GM12864 (cell line): Measurements from ENCODE around the gene WDFY2.

Source experiments
- DNase-seq: peaks from one replicate; pipeline ENCODE4 v3.0.0-alpha.2; 2011; ENCODE audit warnings: low read depth
- H3K4me3 ChIP-seq: 2 replicates; pipeline ENCODE4 v1.5.1; 2011; ENCODE audit warnings: mild to moderate bottlenecking, low read depth, low read length, control low read depth
- TF ChIP-seq, protein P1 (sequence below): IDR thresholded peaks from 2 replicates; pipeline ENCODE4 v1.5.1; 2011; ENCODE audit warnings: low read depth, mild to moderate bottlenecking, moderate library complexity, low read length, control low read depth, inconsistent platforms; ENCODE audit errors: missing control alignments

The WDFY2 gene

DNA sequence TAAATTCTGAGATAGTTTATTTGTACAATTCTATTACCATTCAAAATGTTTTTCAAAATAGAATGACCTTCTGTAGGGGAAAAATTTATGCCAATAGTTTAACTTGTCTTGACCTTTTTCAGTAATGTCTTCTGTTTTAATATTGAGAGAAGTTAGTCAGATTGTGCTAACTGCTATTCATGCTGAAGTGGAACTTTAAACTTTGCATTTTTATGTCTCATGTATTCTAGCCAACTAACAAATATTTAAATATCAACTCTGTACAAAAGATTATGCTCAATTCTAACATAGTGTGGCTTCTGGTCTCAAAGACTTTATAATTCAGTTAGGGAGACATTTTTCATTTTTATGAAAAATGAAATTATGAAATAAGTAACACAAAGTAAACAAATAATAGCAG, 94.2 kb downstream of the WDFY2 start:
- H3K4me3 ChIP-seq: no peak overlapping the region
- no peak for DNase-seq
- TF ChIP-seq, protein P1, sequence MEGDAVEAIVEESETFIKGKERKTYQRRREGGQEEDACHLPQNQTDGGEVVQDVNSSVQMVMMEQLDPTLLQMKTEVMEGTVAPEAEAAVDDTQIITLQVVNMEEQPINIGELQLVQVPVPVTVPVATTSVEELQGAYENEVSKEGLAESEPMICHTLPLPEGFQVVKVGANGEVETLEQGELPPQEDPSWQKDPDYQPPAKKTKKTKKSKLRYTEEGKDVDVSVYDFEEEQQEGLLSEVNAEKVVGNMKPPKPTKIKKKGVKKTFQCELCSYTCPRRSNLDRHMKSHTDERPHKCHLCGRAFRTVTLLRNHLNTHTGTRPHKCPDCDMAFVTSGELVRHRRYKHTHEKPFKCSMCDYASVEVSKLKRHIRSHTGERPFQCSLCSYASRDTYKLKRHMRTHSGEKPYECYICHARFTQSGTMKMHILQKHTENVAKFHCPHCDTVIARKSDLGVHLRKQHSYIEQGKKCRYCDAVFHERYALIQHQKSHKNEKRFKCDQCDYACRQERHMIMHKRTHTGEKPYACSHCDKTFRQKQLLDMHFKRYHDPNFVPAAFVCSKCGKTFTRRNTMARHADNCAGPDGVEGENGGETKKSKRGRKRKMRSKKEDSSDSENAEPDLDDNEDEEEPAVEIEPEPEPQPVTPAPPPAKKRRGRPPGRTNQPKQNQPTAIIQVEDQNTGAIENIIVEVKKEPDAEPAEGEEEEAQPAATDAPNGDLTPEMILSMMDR: no peak

DNA sequence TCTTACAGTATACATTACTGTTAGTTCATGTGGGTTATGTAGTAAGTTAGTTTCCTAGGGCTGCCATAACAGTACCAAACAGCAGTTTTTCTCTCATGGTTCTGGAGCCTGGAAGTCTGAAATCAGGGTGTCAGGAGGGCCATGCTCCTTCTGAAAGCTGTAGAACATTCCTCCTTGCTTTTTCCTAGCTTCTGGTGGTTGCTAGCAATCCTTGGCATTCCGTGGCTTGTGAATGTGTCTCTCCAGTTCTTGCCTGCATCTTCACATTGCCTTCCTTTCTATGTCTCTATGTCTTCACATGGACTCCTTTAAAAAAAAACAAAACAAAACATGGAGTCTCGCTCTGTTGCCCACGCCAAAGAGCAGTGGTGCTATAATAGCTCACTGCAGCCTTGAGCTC, 95.4 kb downstream of the WDFY2 start:
- TF ChIP-seq, protein P1: no peak

DNA sequence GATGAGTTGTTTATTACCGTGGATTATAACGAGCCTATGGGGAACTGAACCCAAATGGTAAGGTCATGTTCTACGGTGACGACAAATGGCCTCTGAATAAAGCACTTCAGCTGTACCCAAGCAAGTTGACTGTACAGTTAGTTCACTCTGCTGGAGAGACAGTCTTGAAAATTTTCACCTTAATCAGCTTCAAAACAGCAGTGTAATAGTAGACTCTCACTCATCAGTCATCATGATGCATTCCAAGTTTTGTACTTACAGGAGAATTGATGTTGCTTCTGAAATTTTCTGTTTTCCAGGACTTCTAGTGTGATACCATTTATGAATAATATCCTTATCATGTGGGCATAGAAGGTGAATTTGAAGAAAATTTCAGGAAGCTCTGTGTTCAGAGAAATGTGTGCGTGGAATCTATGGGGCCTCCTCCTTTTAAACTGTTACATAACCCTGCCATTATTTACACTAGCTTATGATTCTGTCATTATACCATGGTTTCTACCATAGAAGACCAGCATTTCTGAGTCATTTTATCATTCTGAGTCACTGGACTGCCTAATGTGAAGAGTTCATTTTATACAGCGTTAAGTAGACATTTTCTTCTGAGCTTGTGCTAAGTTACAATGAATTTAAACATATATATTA, 96.9 kb downstream of the WDFY2 start:
- no peak for DNase-seq
- TF ChIP-seq, protein P1: no peak
- H3K4me3 ChIP-seq: no peak overlapping the region

More for the DNA sequence above, 95.4 kb downstream of the WDFY2 start:
- no peak overlapping the region for H3K4me3 ChIP-seq
- no peak for DNase-seq

DNA sequence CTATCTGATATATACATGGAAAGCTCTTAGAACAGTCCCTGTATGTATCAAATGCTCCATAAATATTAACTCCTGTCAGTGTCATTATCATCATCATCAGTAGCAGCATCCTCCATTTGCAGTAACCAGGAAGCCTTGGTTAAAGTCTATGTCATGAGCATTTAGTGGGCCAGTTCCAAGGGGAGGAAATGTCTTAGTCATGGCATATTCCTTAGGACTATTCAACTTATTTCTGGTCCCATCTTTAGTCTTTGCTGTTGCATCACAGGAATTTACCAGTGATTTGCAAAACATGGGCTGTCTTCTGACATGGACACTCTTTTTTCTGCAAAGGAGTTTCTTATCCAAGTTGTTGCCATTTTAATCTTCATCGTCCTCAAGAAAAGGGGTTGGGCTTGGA, 98.4 kb downstream of the WDFY2 start:
- no peak overlapping the region for H3K4me3 ChIP-seq
- TF ChIP-seq, protein P1: no peak
- no peak for DNase-seq

DNA sequence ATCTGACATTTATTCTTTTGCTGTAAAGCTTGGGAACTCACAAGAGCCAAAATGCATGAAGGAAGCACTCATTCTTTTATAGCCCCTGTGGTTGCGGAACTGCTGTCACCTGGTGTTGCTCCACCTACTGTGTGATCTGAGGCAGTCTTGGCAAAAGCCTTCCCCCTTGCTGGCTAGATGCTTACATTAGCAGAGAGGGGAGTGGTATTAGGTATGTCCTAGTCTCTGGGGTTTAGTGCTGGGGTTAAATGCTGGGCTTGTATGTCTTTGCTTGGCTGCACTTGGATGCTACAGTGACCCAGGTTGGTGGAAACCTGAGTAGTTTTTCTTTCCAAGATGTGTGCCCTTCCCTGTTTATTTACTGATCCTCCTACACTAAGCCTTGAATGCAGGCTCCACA, 99.3 kb downstream of the WDFY2 start:
- TF ChIP-seq, protein P1: no peak
- no peak overlapping the region for H3K4me3 ChIP-seq
- DNase-seq: no peak

DNA sequence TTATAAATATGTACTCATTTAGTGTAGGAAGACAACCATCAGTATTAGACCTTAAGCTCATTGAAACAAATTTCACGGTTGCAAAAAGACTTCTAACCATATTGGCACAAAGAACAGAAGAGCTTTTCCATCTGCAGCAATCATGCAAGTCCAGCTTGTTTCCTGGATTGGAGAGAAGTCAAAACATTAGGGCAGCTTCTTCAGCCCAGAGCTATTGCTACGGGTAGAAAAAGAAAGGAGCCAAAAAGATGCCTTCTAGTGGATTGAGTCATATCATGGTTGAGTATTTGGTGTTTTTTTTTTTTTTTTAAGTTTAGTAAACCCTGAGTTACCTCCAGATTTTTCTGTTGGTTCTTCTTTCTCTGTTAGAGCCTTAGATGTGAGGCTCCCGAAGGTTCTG, 99.8 kb downstream of the WDFY2 start:
- DNase-seq: no peak
- no peak overlapping the region for H3K4me3 ChIP-seq
- TF ChIP-seq, protein P1: no peak
